Adrenal gland (tissue), 12 donors: ENCODE data around the gene ZFAND6. TPM values are rescaled to one million over a fixed set of nuclear protein-coding genes. Genes with fewer than 3 reads are reported as not detected.
"Not testable (repeated sequence)": the region's sequence is repeated elsewhere in the genome, so short reads cannot be mapped to it uniquely, and the experiment has no call there.

Experiments used
- DNase-seq, 7 donors: peaks; one replicate each; pipeline ENCODE4 v3.0.0-alpha.2; 2019 to 2020
- H3K27ac ChIP-seq, 5 donors: fragments of 200-600 bp; sonication (generic) in 4 of 5; 1 replicate in 3 of 5; 2 replicates in 2 of 5; pipeline versions ENCODE4 v1.5.1 to v1.8.0; 2016 to 2020; ENCODE audit warnings: mild to moderate bottlenecking in 1 of 5
- H3K27me3 ChIP-seq: fragments of 200-600 bp; 2 replicates; pipeline ENCODE4 v1.8.0; 2021
- H3K36me3 ChIP-seq, 2 donors: fragments of 200-600 bp; replicated peaks in 1 of 2; 1 replicate in 1 of 2; 2 replicates in 1 of 2; pipeline versions ENCODE4 v1.5.1 to v1.8.0; 2018 to 2022
- H3K4me1 ChIP-seq, 2 donors: fragments of 200-600 bp; replicated peaks in 1 of 2; 1 replicate in 1 of 2; 2 replicates in 1 of 2; pipeline versions ENCODE4 v1.5.1 to v1.8.0; 2018 to 2021
- H3K4me3 ChIP-seq, 4 donors: fragments of 200-600 bp; sonication (generic) in 3 of 4; one replicate each; pipeline ENCODE4 v1.5.1; 2016 to 2018
- H3K9me3 ChIP-seq, 3 donors: fragments of 200-600 bp; sonication (generic) in 1 of 3; replicated peaks in 1 of 3; 1 replicate in 2 of 3; 2 replicates in 1 of 3; pipeline versions ENCODE4 v1.5.1 to v1.8.0; 2016 to 2021
- POLR2A ChIP-seq, 2 donors: fragments of 450-650 bp; IDR thresholded peaks; one replicate each; pipeline ENCODE4 v1.6.1; 2017; ENCODE audit warnings: antibody characterized with exemption in 2 of 2, mild to moderate bottlenecking in 2 of 2, moderate library complexity in 1 of 2
- WGBS, 4 donors: extraction: QIAGEN DNeasy Blood & Tissue Kit in 2 of 4; methylation state at CpG; one replicate each; pipeline versions ENCODE4 v1.1.5 to v1.1.7; 2013 to 2017; 5-methylcytosine and 5-hydroxymethylcytosine counted together
- intact Hi-C, 2 donors: fragments of 100-400 bp; cut with DNase I; formaldehyde crosslinking; loops; one replicate each; pipeline versions ENCODE4 v1.14.1 to v1.15.0; 2022 to 2023
- polyA plus RNA-seq, 3 donors: library from polyadenylated mRNA; stranded (reverse); fragments of 200-250 nt in 2 of 3; fragments of 350-450 nt in 1 of 3; fragmentation: Illumina TruSeq in 1 of 3; extraction: RNeasy Lipid Tissue Mini Kit (QIAGEN cat#74804) in 1 of 3; gene quantifications; one replicate each; pipeline ENCODE4 v1.2.3, GENCODE V29; 2013 to 2014
- total RNA-seq, 9 donors: library from RNA; depleted of rRNA in 4 of 9; stranded (reverse); fragments of >200 nt in 4 of 9; fragments of 120-200 nt in 1 of 9; fragmentation: NEBNext Ultra II Directional in 1 of 9; extraction: Animal tissue kit (Norgen Biotek cat#: 25700) in 1 of 9; gene quantifications; one replicate each; pipeline versions ENCODE4 v1.1.0 to v1.2.4, GENCODE V29; 2013 to 2023
- TF ChIP-seq, protein P1 (sequence below), 6 experiments: fragments of 450-650 bp in 4 of 6; fragments of 200-600 bp in 2 of 6; sonication (generic) in 1 of 6; IDR thresholded peaks; 1 replicate in 5 of 6; 2 replicates in 1 of 6; pipeline versions ENCODE4 v1.5.1 to v1.8.0; 2016 to 2021; ENCODE audit warnings: antibody characterized with exemption in 6 of 6, mild to moderate bottlenecking in 2 of 6, moderate library complexity in 1 of 6
- donor health status: healthy with polysubstance abuse.
- donor health status: Bipolar disorder and iron deficiency.
- donor health status: DM: yes; HTN: yes; CAD: no.
- donor health status: DM: no; HTN: no; CAD: no.
- donor health status: DM: no; HTN: no; CAD: no.
- donor health status: DM: yes; HTN: yes; CAD: no.

The ZFAND6 gene
- total and polyA plus RNA-seq, 12 donors: 46.5 to 197 (median 105) TPM

DNA sequence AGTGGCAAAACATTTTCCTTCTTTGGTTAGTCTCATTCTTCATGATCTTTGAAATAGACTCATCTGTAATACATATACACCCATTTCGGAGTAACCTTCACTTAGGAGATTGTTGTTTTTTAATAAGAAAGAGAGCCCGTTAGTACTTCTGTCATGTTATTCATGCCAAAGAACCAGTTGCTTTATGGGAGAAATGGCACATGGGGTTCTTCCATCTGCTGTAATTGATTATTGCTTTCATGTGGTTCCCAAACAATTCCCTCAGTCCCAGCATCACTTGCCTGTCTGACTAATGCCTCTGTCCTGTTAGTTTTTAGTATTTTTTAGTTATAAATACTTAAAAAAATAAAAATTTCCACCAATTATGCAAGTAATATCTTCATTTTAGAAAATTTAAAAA lies 59.5 kb downstream of the ZFAND6 start:
- peaks cover 0 to 4% of the 10 kb centered on the region in 2 donors for H3K4me1 ChIP-seq
- H3K36me3 ChIP-seq: peaks cover 0 to 10% of the 10 kb centered on the region in 2 donors
- intact Hi-C loops: no loop called here
- TF ChIP-seq, protein P1, sequence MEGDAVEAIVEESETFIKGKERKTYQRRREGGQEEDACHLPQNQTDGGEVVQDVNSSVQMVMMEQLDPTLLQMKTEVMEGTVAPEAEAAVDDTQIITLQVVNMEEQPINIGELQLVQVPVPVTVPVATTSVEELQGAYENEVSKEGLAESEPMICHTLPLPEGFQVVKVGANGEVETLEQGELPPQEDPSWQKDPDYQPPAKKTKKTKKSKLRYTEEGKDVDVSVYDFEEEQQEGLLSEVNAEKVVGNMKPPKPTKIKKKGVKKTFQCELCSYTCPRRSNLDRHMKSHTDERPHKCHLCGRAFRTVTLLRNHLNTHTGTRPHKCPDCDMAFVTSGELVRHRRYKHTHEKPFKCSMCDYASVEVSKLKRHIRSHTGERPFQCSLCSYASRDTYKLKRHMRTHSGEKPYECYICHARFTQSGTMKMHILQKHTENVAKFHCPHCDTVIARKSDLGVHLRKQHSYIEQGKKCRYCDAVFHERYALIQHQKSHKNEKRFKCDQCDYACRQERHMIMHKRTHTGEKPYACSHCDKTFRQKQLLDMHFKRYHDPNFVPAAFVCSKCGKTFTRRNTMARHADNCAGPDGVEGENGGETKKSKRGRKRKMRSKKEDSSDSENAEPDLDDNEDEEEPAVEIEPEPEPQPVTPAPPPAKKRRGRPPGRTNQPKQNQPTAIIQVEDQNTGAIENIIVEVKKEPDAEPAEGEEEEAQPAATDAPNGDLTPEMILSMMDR (IDR thresholded peaks at IDR 0.05): no peak
- no peak for TF ChIP-seq POLR2A (IDR thresholded peaks at IDR 0.05)
- WGBS, 4 donors: 87 to 93% (median 92%) methylated on average over 2 of the region's 2 CpGs
- no peak overlapping the region for H3K27ac ChIP-seq
- no peak for DNase-seq
- peaks cover 0 to 7% (median 0%) of the 10 kb centered on the region in 3 donors for H3K9me3 ChIP-seq
- no peak overlapping the region for H3K4me3 ChIP-seq
- no peaks in the 10 kb centered on the region for H3K27me3 ChIP-seq

DNA sequence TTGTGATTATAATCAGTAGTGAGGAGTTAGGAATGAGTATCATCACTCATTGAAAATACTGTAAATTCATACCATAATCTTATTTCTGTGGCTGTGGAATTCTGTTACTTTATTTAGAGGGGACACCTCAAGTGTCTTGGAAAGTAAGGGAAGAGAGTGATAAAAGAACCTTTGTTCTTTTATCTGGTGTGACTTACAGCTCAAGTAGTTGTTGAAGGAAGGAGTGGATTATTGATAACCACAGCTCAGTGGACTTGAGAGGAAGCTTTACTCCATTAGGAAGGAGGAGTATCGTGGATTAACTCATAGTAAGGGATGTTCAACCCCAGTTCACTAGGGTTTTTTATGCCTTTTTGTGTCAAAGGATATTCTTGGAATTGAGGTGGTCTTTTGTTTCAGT lies 61.2 kb downstream of the ZFAND6 start:
- no peaks in the 10 kb centered on the region for H3K27me3 ChIP-seq
- TF ChIP-seq POLR2A (IDR thresholded peaks at IDR 0.05): no peak
- TF ChIP-seq, protein P1 (IDR thresholded peaks at IDR 0.05): no peak
- no peak overlapping the region for H3K27ac ChIP-seq
- H3K9me3 ChIP-seq: peaks cover 0 to 7% (median 0%) of the 10 kb centered on the region in 3 donors
- H3K4me1 ChIP-seq: no peaks in the 10 kb centered on the region
- peaks cover 0 to 10% of the 10 kb centered on the region in 2 donors for H3K36me3 ChIP-seq
- intact Hi-C loops: no loop called here
- no peak overlapping the region for H3K4me3 ChIP-seq
- WGBS, 4 donors: 89 to 100% (median 93%) methylated on average over 1 of the region's 1 CpG
- DNase-seq: no peak

DNA sequence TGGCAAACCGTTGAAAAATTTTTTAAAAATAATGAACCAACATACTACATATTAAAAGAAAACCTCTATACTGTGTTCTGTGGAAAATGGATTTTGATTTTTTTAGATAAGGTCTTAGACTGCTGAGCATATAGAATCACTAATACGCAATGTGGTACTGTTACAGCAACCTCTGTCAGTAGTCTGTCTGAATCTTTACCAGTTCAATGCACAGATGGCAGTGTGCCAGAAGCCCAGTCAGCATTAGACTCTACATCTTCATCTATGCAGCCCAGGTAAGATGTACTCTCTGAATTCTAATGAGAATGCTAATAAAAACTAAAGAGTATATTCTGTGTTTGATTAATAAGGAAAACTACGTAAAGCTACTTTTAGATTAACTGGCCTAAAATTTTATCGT lies 62.1 kb downstream of the ZFAND6 start:
- peaks cover 0 to 10% of the 10 kb centered on the region in 2 donors for H3K36me3 ChIP-seq
- no peak overlapping the region for H3K4me3 ChIP-seq
- WGBS, 4 donors: 91 to 95% (median 93%) methylated on average over 4 of the region's 4 CpGs
- intact Hi-C loops: no loop called here
- no peaks in the 10 kb centered on the region for H3K4me1 ChIP-seq
- H3K9me3 ChIP-seq: peaks cover 0 to 7% (median 0%) of the 10 kb centered on the region in 3 donors
- no peak for TF ChIP-seq POLR2A (IDR thresholded peaks at IDR 0.05)
- TF ChIP-seq, protein P1 (IDR thresholded peaks at IDR 0.05): no peak
- H3K27me3 ChIP-seq: no peaks in the 10 kb centered on the region
- H3K27ac ChIP-seq: no peak overlapping the region
- DNase-seq: no peak

DNA sequence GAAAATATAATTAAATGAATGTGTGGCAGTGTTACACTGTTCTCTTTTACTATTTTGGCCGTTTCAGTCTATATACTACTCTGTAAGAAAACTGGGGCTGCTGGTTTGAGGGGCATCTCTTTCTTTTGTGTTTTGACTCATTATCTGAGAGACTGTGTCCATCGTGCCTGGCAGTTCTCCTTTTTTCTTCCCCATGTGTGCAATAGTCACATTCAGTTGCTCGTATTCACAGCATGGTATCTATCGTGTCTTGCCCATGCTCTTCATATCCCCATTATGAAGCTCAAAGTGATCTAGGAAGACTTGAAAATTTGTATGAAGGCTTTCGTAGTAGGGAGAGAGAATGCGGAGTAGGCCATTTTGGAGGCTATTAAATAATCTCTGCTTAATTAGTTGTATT lies 63.6 kb downstream of the ZFAND6 start:
- no peak overlapping the region for H3K27ac ChIP-seq
- DNase-seq: no peak
- H3K4me3 ChIP-seq: no peak overlapping the region
- H3K9me3 ChIP-seq: peaks cover 0 to 7% (median 0%) of the 10 kb centered on the region in 3 donors
- TF ChIP-seq, protein P1 (IDR thresholded peaks at IDR 0.05): no peak
- no peak for TF ChIP-seq POLR2A (IDR thresholded peaks at IDR 0.05)
- no peaks in the 10 kb centered on the region for H3K4me1 ChIP-seq
- H3K27me3 ChIP-seq: no peaks in the 10 kb centered on the region
- peaks cover 0 to 10% of the 10 kb centered on the region in 2 donors for H3K36me3 ChIP-seq
- intact Hi-C loops: no loop called here
- 86 to 91% (median 88%) methylated on average over 6 of the region's 6 CpGs for WGBS, 4 donors

DNA sequence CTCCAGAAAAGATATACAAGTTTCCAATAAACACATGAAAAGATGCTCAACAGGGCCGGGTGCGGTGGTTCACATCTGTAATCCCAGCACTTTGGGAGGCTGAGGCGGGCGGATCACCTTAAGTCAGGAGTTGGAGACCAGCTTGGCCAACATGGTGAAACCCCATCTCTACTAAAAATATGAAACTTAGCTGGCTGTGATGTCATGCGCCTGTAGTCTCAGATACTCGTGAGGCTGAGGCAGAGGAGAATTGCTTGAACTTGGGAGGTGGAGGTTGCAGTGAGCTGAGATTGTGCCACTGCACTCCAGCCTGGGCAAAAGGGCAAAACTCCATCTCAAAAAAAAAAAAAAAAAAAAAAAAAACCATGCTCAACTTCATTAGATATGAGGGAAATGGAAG lies 67.8 kb downstream of the ZFAND6 start:
- H3K27ac ChIP-seq, intact Hi-C loops, H3K4me3 ChIP-seq, H3K9me3 ChIP-seq, H3K27me3 ChIP-seq, H3K4me1 ChIP-seq, DNase-seq: not testable (repeated sequence)
- WGBS, 4 donors: 96 to 98% (median 97%) methylated on average over 6 of the region's 6 CpGs
- H3K36me3 ChIP-seq: peaks cover 0 to 24% of the 10 kb centered on the region in 2 donors
